ENCODE data around the gene HAUS2. TPM values are rescaled to one million over a fixed set of nuclear protein-coding genes. Genes with fewer than 3 reads are reported as not detected.

The HAUS2 gene
- total and polyA plus RNA-seq, 2 of the 4 experiments (the other 2 are of a cell fraction): 18.4 to 22.4 TPM

DNA sequence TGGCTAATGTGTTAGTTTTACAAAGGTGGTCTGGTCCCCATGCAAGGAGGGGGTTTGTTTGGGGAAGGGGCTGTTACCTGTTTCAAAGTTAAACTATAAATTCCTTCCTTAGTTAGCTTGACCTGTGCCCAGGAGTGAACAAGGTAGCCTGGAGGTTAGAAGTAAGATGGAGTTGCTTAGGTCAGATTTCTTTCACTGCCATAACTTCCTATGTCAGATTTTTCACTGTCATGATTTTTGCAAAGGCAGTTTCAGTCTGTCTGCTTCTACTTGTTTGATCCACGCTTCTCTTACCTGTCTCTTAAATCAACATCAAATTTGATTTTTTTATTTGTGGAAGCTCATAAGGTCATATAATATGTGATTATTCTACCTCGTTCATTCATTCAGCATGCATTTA is 55.3 kb downstream of the HAUS2 start:
- no peak overlapping the region for H2AK5ac ChIP-seq (ENCODE audit: low read depth, low read length)
- H3K27ac ChIP-seq (ENCODE audit: insufficient read depth, low read length): no peak overlapping the region
- no peak overlapping the region for H4K91ac ChIP-seq (ENCODE audit: insufficient read depth, low read depth, low read length)
- H3K4me3 ChIP-seq (ENCODE audit: insufficient read depth, low read depth, low read length): no peak overlapping the region
- peaks cover 2% of the 10 kb centered on the region; the same call in 1 of the 2 replicates for H3K4me1 ChIP-seq (ENCODE audit: control insufficient read depth, insufficient read depth, low read length)
- no peak overlapping the region for H3K9ac ChIP-seq (ENCODE audit: low read depth, low read length)
- H3K23ac ChIP-seq (ENCODE audit: low read depth, low read length): no peak overlapping the region
- no peak overlapping the region for H3K18ac ChIP-seq (ENCODE audit: low read depth, low read length)
- H3K4ac ChIP-seq (ENCODE audit: low read depth, low read length): no peak overlapping the region
- dilution Hi-C loops (cut with HindIII; ENCODE audit: low sequenced_read_pairs, unreplicated experiment) (no loop called here), in situ Hi-C loops (cut with MboI; ENCODE audit: low sequenced_read_pairs) (no loop called here), intact Hi-C loops (cut with micrococcal nuclease) (no loop called here)
- no peak overlapping the region for H2AFZ ChIP-seq (replicated peaks; ENCODE audit: low read length, poor library complexity)
- H3K9me3 ChIP-seq (ENCODE audit: control insufficient read depth, insufficient read depth, low read length): no peaks in the 10 kb centered on the region
- no peak for DNase-seq
- no peak overlapping the region for H2BK5ac ChIP-seq (ENCODE audit: low read depth, low read length, poor library complexity, severe bottlenecking)
- no peaks in the 10 kb centered on the region for H3K27me3 ChIP-seq (ENCODE audit: control insufficient read depth, insufficient read depth, low read length)
- no peak overlapping the region for H3K4me2 ChIP-seq (ENCODE audit: low read depth, low read length)
- POLR2A ChIA-PET (ENCODE audit: unreplicated experiment): no interaction called here
- TF ChIP-seq FOS (IDR thresholded peaks at IDR 0.05; ENCODE audit: low read depth, low read length) (no peak), POLR2A (IDR thresholded peaks at IDR 0.05; ENCODE audit: low read depth, low read length) (no peak), RCOR1 (IDR thresholded peaks at IDR 0.05; ENCODE audit: insufficient replicate concordance, low read length) (no peak), MAZ (IDR thresholded peaks at IDR 0.05; ENCODE audit: borderline replicate concordance, low read depth, low read length) (no peak), BHLHE40 (IDR thresholded peaks at IDR 0.05; ENCODE audit: low read depth, low read length) (no peak), RAD21 (IDR thresholded peaks at IDR 0.05; ENCODE audit: low read length) (no peak), CTCF (conservative IDR thresholded peaks at IDR 0.05; ENCODE audit: low read depth, low read length) (no peak), USF2 (IDR thresholded peaks at IDR 0.05; ENCODE audit: low read depth, low read length) (no peak), MXI1 (IDR thresholded peaks at IDR 0.05; ENCODE audit: borderline replicate concordance, low read depth, low read length) (no peak), CEBPB (IDR thresholded peaks at IDR 0.05; ENCODE audit: low read depth, low read length) (no peak), RFX5 (IDR thresholded peaks at IDR 0.05; ENCODE audit: low read depth, low read length) (no peak), MAFK (IDR thresholded peaks at IDR 0.05; ENCODE audit: low read depth, low read length) (no peak)
- H3K79me1 ChIP-seq (ENCODE audit: low read depth in 1 of 2, low read length in 2 of 2): peaks cover 13 to 27% of the 10 kb centered on the region in 2 experiments; a peak in 3 of 4 replicates
- no peak overlapping the region for H2BK120ac ChIP-seq (ENCODE audit: low read depth, low read length)
- no peak overlapping the region for H4K5ac ChIP-seq (ENCODE audit: low read depth, low read length)
- no peak for ATAC-seq (ENCODE audit: low read depth)
- H3K56ac ChIP-seq (ENCODE audit: extremely low read depth, insufficient read depth, low read length): no peak overlapping the region
- CTCF ChIA-PET: no interaction called here
- BruUV-seq (replicated peaks): no TSS peak
- H3K9me1 ChIP-seq (ENCODE audit: insufficient read depth, low read length): peaks cover 4% of the 10 kb centered on the region
- H2BK20ac ChIP-seq (ENCODE audit: low read depth, low read length): no peak overlapping the region
- H4K8ac ChIP-seq (ENCODE audit: low read depth in 2 of 2, low read length in 2 of 2): no peak overlapping the region
- H3K14ac ChIP-seq (replicated peaks; ENCODE audit: low read depth, low read length): no peak overlapping the region
- WGBS, 2 experiments (ENCODE audit: extremely low coverage in 2 of 2, insufficient read length in 1 of 2): no CpG with 5 or more reads among the region's 2 CpGs
- H3K36me3 ChIP-seq (ENCODE audit: control insufficient read depth, insufficient read depth, low read length): no peaks in the 10 kb centered on the region
- H2AK9ac ChIP-seq (replicated peaks; ENCODE audit: low read depth, low read length, poor library complexity): no peak overlapping the region
- H2BK15ac ChIP-seq (ENCODE audit: low read depth, low read length): no peak overlapping the region
- no peaks in the 10 kb centered on the region for H4K20me1 ChIP-seq (ENCODE audit: insufficient read depth, low read length)

Measured in IMR-90 (cell line).